IMR-90 (cell line): Measurements from ENCODE around the gene GPT2. TPM values are rescaled to one million over a fixed set of nuclear protein-coding genes. Genes with fewer than 3 reads are reported as not detected.

Experiments
- ATAC-seq: fragments of 200-7000 bp; cut with Tn5 transposase; 2 replicates; pipeline ENCODE4 v1.9.1; 2020; ENCODE audit warnings: low read depth, mild to moderate bottlenecking, moderate library complexity
- BruUV-seq: library from RNA; stranded (reverse); fragments of 400-500 nt; replicated peaks from 2 replicates; lab custom pipeline; 2021; lab: Mats Ljungman, UMichigan
- CTCF ChIA-PET: fragments of 300-600 bp; formaldehyde crosslinking; extraction: SDS; loops from one replicate; lab custom pipeline; 2021; ENCODE audit warnings: antibody characterized with exemption; lab: Yijun Ruan, JAX
- POLR2A ChIA-PET: fragments of 300-600 bp; sonication (Branson Sonifier 250); formaldehyde crosslinking; loops from one replicate; lab custom pipeline; 2022; ENCODE audit warnings: antibody characterized with exemption; ENCODE audit not compliant: unreplicated experiment; lab: Charles Lee
- DNase-seq: peaks from one replicate; pipeline ENCODE4 v3.0.0; 2013
- H2AFZ ChIP-seq: replicated peaks from 2 replicates; pipeline ENCODE3; 2013; ENCODE audit warnings: low read length, mild to moderate bottlenecking; ENCODE audit not compliant: poor library complexity
- H2AK5ac ChIP-seq: 2 replicates; pipeline ENCODE4 v1.6.1; 2013; ENCODE audit warnings: low read depth, low read length, inconsistent platforms
- H2AK9ac ChIP-seq: replicated peaks from 2 replicates; pipeline ENCODE3; 2013; ENCODE audit warnings: mild to moderate bottlenecking, low read depth, low read length, moderate library complexity; ENCODE audit not compliant: poor library complexity
- H2BK120ac ChIP-seq: 2 replicates; pipeline ENCODE4 v1.6.1; 2013; ENCODE audit warnings: low read depth, low read length, inconsistent platforms
- H2BK15ac ChIP-seq: 3 replicates; pipeline ENCODE4 v1.6.1; 2013; ENCODE audit warnings: low read depth, low read length, inconsistent platforms
- H2BK20ac ChIP-seq: 2 replicates; pipeline ENCODE4 v1.6.1; 2013; ENCODE audit warnings: low read depth, mild to moderate bottlenecking, inconsistent platforms, low read length, moderate library complexity
- H2BK5ac ChIP-seq: 2 replicates; pipeline ENCODE4 v1.6.1; 2013; ENCODE audit warnings: mild to moderate bottlenecking, low read depth, low read length, inconsistent platforms; ENCODE audit not compliant: poor library complexity, severe bottlenecking
- H3K14ac ChIP-seq: replicated peaks from 2 replicates; pipeline ENCODE4 v1.6.1; 2013; ENCODE audit warnings: low read depth, low read length, inconsistent platforms
- H3K18ac ChIP-seq: 2 replicates; pipeline ENCODE4 v1.6.1; 2013; ENCODE audit warnings: low read depth, low read length, control low read depth
- H3K23ac ChIP-seq: 2 replicates; pipeline ENCODE4 v1.6.1; 2013; ENCODE audit warnings: low read depth, low read length, inconsistent platforms
- H3K27ac ChIP-seq: 2 replicates; pipeline ENCODE4 v1.5.1; 2013; ENCODE audit warnings: mild to moderate bottlenecking, control low read depth, low read length; ENCODE audit not compliant: insufficient read depth
- H3K27me3 ChIP-seq: 2 replicates; pipeline ENCODE4 v1.6.1; 2013; ENCODE audit warnings: low read length; ENCODE audit not compliant: control insufficient read depth, insufficient read depth
- H3K36me3 ChIP-seq: 2 replicates; pipeline ENCODE4 v1.6.1; 2013; ENCODE audit warnings: low read length, mixed read lengths; ENCODE audit not compliant: control insufficient read depth, insufficient read depth
- H3K4ac ChIP-seq: 2 replicates; pipeline ENCODE4 v1.6.1; 2013; ENCODE audit warnings: low read depth, low read length, inconsistent platforms
- H3K4me1 ChIP-seq: 2 replicates; pipeline ENCODE4 v1.6.1; 2013; ENCODE audit warnings: low read length, mixed read lengths; ENCODE audit not compliant: control insufficient read depth, insufficient read depth
- H3K4me2 ChIP-seq: 2 replicates; pipeline ENCODE4 v1.6.1; 2013; ENCODE audit warnings: low read depth, mild to moderate bottlenecking, control low read depth, low read length, moderate library complexity
- H3K4me3 ChIP-seq: 2 replicates; pipeline ENCODE4 v1.5.1; 2013; ENCODE audit warnings: low read depth, mild to moderate bottlenecking, control low read depth, low read length, moderate library complexity; ENCODE audit not compliant: insufficient read depth
- H3K56ac ChIP-seq: 2 replicates; pipeline ENCODE4 v1.6.1; 2013; ENCODE audit warnings: low read length, inconsistent platforms; ENCODE audit not compliant: insufficient read depth; ENCODE audit errors: extremely low read depth
- H3K79me1 ChIP-seq, 2 experiments: 2 replicates each; pipeline ENCODE4 v1.6.1; 2013; ENCODE audit warnings: low read length in 2 of 2, inconsistent platforms in 1 of 2, low read depth in 1 of 2
- H3K9ac ChIP-seq: 2 replicates; pipeline ENCODE4 v1.6.1; 2013; ENCODE audit warnings: low read depth, low read length, control low read depth
- H3K9me1 ChIP-seq: 2 replicates; pipeline ENCODE4 v1.6.1; 2013; ENCODE audit warnings: low read length, inconsistent platforms; ENCODE audit not compliant: insufficient read depth
- H3K9me3 ChIP-seq: 2 replicates; pipeline ENCODE4 v1.6.1; 2013; ENCODE audit warnings: low read length; ENCODE audit not compliant: control insufficient read depth, insufficient read depth
- H4K20me1 ChIP-seq: 2 replicates; pipeline ENCODE4 v1.6.1; 2013; ENCODE audit warnings: low read length, inconsistent platforms; ENCODE audit not compliant: insufficient read depth
- H4K5ac ChIP-seq: 2 replicates; pipeline ENCODE4 v1.6.1; 2013; ENCODE audit warnings: mild to moderate bottlenecking, low read depth, low read length, control low read depth
- H4K8ac ChIP-seq, 2 experiments: 2 replicates each; pipeline ENCODE4 v1.6.1; 2013; ENCODE audit warnings: low read depth in 2 of 2, low read length in 2 of 2, control low read depth in 1 of 2, inconsistent platforms in 1 of 2
- H4K91ac ChIP-seq: 2 replicates; pipeline ENCODE4 v1.6.1; 2013; ENCODE audit warnings: low read depth, low read length, inconsistent platforms; ENCODE audit not compliant: insufficient read depth
- CEBPB ChIP-seq: IDR thresholded peaks from 2 replicates; pipeline ENCODE4 v1.6.1; 2012; ENCODE audit warnings: low read depth, low read length, improper control_type of control experiment
- CHD1 ChIP-seq: IDR thresholded peaks from 2 replicates; pipeline ENCODE4 v1.6.1; 2012; ENCODE audit warnings: low read depth, low read length, improper control_type of control experiment
- FOS ChIP-seq: fragments of 150-350 bp; IDR thresholded peaks from 2 replicates; pipeline ENCODE4 v1.6.1; 2016; ENCODE audit warnings: low read depth, low read length
- MAZ ChIP-seq: IDR thresholded peaks from 2 replicates; pipeline ENCODE4 v1.6.1; 2012; ENCODE audit warnings: low read depth, mild to moderate bottlenecking, low read length, improper control_type of control experiment, moderate library complexity, borderline replicate concordance
- NFE2L2 ChIP-seq: fragments of 150-350 bp; IDR thresholded peaks from 2 replicates; pipeline ENCODE4 v1.6.1; 2016; ENCODE audit warnings: low read depth, mild to moderate bottlenecking, low read length
- POLR2A ChIP-seq: IDR thresholded peaks from 2 replicates; pipeline ENCODE4 v1.6.1; 2012; ENCODE audit warnings: mild to moderate bottlenecking, low read depth, low read length
- RAD21 ChIP-seq: IDR thresholded peaks from 2 replicates; pipeline ENCODE4 v1.6.1; 2012; ENCODE audit warnings: low read length, improper control_type of control experiment
- RCOR1 ChIP-seq: IDR thresholded peaks from 2 replicates; pipeline ENCODE4 v1.6.1; 2012; ENCODE audit warnings: mild to moderate bottlenecking, low read length, improper control_type of control experiment; ENCODE audit not compliant: insufficient replicate concordance
- RFX5 ChIP-seq: IDR thresholded peaks from 2 replicates; pipeline ENCODE4 v1.8.0; 2012; ENCODE audit warnings: low read depth, mild to moderate bottlenecking, low read length, moderate library complexity
- SMC3 ChIP-seq: fragments of 150-350 bp; IDR thresholded peaks from 2 replicates; pipeline ENCODE4 v1.6.1; 2016; ENCODE audit warnings: low read depth, mild to moderate bottlenecking, antibody characterized with exemption, low read length, moderate library complexity
- WGBS, 2 experiments: methylation state at CpG; one replicate each; pipeline versions ENCODE4 v1.1.5 to v1.1.7; 2013; ENCODE audit warnings: missing lambda C conversion rate in 2 of 2; ENCODE audit not compliant: insufficient read length in 1 of 2; ENCODE audit errors: extremely low coverage in 2 of 2; 5-methylcytosine and 5-hydroxymethylcytosine counted together
- dilution Hi-C: fragments of 300-500 bp; cut with HindIII; formaldehyde crosslinking; loops from one replicate; pipeline ENCODE4 v1.14.3; 2018; ENCODE audit warnings: low sequenced_read_pairs; ENCODE audit not compliant: unreplicated experiment
- in situ Hi-C: fragments of 300-500 bp; cut with MboI; formaldehyde crosslinking; loops from 3 replicates; pipeline ENCODE4 v1.14.3; 2019; ENCODE audit warnings: low sequenced_read_pairs, inconsistent platforms, mixed read lengths
- intact Hi-C: fragments of 100-400 bp; cut with micrococcal nuclease; formaldehyde crosslinking; loops from 2 replicates; pipeline ENCODE4 v1.10.0; 2022
- polyA plus RNA-seq, 3 experiments: library from polyadenylated mRNA; depleted of rRNA; stranded (reverse); fragments of >200 nt; gene quantifications; 2 replicates each; pipeline ENCODE4 v1.2.3, GENCODE V29; 2012; ENCODE audit warnings: low replicate concordance in 1 of 3
- total RNA-seq: library from RNA; depleted of rRNA; stranded (reverse); fragments of >200 nt; gene quantifications from 2 replicates; pipeline ENCODE4 v1.2.3, GENCODE V29; 2012
- TF ChIP-seq, protein P1 (sequence below): fragments of 150-350 bp; IDR thresholded peaks from 2 replicates; pipeline ENCODE4 v1.6.1; 2017; ENCODE audit warnings: mild to moderate bottlenecking, antibody characterized with exemption, low read length, low read depth
- TF ChIP-seq, protein P2 (sequence below): conservative IDR thresholded peaks from 2 replicates; pipeline ENCODE4 v1.5.1; 2012; ENCODE audit warnings: mild to moderate bottlenecking, low read depth, low read length, improper control_type of control experiment
- TF ChIP-seq, protein P3 (sequence below): fragments of 150-350 bp; IDR thresholded peaks from 2 replicates; pipeline ENCODE4 v1.6.1; 2016; ENCODE audit warnings: low read depth, mild to moderate bottlenecking, low read length, moderate library complexity, borderline replicate concordance

GPT2 gene
- total and polyA plus RNA-seq, 2 of the 4 experiments (the other 2 are of a cell fraction), result 26.4 to 31.5 TPM

DNA sequence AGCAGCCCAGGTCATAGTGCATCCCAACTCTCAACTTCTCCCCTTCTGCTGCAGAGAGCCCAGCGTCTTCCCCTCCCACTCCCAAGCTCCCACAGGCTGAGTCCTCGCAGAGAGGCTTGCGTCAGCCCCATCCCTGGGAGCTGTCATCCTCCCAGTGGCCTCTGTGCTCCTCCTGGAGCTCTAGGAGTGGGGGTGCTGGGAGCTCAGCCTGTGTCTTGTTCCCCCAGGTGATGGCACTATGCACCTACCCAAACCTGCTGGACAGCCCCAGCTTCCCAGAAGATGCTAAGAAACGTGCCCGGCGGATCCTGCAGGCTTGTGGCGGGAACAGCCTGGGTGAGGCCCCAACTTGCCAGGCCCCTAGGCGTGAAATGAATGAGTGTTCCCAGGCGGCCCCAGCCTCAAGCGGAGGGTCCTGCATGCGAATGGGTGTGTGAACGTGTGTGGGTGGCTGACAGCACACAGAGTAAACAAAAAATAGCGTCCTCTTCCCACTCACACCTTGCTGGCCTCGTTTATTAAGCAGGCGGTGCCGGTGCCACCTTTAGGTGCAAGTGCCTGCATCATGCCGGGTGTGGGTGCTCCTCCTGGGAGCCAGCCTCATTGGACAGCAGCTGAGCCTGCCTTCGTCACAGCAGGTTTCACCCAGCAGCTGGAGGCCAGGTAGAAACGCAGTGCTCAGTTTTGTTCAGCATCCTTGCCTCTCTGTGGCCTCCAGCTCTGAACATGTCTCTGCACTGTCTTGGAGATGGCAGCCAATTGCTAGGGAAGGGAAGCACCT lies 16.5 kb downstream of the GPT2 start (continued):
- no peak for TF ChIP-seq CHD1

DNA sequence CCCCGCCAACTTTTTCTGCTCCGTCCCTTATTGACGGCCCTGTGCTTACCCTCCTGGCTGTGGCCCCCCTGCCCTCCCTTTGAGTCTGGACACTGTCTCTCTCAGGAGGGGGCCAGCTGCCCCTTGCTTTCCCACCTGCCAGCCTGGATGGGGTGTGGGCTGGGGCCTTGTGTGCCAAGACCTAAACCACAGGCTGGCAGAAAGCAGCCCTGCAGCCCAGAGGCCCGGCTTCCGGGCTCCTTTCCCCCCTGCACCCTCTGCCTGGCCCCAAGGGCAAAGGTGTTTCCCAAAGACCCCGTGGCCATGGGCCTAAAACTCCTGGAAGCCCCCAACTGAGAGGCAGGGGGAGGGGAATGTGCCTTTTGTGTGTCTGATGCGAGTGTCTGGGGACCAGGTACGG lies 17.5 kb downstream of the GPT2 start:
- no peak overlapping the region for H3K56ac ChIP-seq
- no peaks in the 10 kb centered on the region for H3K9me3 ChIP-seq
- H2AFZ ChIP-seq, result no peak overlapping the region
- no peak overlapping the region for H2BK120ac ChIP-seq
- POLR2A ChIA-PET, result no interaction called here
- dilution Hi-C loops (no loop called here), in situ Hi-C loops (no loop called here), intact Hi-C loops (no loop called here)
- no peak overlapping the region for H3K9ac ChIP-seq
- ATAC-seq (no peak), DNase-seq (no peak)
- H2BK5ac ChIP-seq, result no peak overlapping the region
- peaks cover 58% of the 10 kb centered on the region for H3K36me3 ChIP-seq
- no peak overlapping the region for H2AK5ac ChIP-seq
- TF ChIP-seq FOS (no peak), RAD21 (no peak), RCOR1 (no peak), RFX5 (no peak), CHD1 (no peak), NFE2L2 (no peak), MAZ (no peak), POLR2A (no peak), SMC3 (no peak), CEBPB (no peak)
- TF ChIP-seq, protein P1, sequence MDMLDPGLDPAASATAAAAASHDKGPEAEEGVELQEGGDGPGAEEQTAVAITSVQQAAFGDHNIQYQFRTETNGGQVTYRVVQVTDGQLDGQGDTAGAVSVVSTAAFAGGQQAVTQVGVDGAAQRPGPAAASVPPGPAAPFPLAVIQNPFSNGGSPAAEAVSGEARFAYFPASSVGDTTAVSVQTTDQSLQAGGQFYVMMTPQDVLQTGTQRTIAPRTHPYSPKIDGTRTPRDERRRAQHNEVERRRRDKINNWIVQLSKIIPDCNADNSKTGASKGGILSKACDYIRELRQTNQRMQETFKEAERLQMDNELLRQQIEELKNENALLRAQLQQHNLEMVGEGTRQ, result no peak
- TF ChIP-seq, protein P2, sequence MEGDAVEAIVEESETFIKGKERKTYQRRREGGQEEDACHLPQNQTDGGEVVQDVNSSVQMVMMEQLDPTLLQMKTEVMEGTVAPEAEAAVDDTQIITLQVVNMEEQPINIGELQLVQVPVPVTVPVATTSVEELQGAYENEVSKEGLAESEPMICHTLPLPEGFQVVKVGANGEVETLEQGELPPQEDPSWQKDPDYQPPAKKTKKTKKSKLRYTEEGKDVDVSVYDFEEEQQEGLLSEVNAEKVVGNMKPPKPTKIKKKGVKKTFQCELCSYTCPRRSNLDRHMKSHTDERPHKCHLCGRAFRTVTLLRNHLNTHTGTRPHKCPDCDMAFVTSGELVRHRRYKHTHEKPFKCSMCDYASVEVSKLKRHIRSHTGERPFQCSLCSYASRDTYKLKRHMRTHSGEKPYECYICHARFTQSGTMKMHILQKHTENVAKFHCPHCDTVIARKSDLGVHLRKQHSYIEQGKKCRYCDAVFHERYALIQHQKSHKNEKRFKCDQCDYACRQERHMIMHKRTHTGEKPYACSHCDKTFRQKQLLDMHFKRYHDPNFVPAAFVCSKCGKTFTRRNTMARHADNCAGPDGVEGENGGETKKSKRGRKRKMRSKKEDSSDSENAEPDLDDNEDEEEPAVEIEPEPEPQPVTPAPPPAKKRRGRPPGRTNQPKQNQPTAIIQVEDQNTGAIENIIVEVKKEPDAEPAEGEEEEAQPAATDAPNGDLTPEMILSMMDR, result no peak
- TF ChIP-seq, protein P3, sequence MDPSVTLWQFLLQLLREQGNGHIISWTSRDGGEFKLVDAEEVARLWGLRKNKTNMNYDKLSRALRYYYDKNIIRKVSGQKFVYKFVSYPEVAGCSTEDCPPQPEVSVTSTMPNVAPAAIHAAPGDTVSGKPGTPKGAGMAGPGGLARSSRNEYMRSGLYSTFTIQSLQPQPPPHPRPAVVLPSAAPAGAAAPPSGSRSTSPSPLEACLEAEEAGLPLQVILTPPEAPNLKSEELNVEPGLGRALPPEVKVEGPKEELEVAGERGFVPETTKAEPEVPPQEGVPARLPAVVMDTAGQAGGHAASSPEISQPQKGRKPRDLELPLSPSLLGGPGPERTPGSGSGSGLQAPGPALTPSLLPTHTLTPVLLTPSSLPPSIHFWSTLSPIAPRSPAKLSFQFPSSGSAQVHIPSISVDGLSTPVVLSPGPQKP, result no peak
- H3K79me1 ChIP-seq, result peaks cover 11 to 17% of the 10 kb centered on the region in 2 experiments; a peak in 3 of 4 replicates
- H4K20me1 ChIP-seq, result peaks cover 7% of the 10 kb centered on the region
- H2AK9ac ChIP-seq, result no peak overlapping the region
- WGBS, 2 experiments, result no CpG with 5 or more reads among the region's 8 CpGs
- H3K4me1 ChIP-seq, result peaks cover 3% of the 10 kb centered on the region
- no peak overlapping the region for H2BK15ac ChIP-seq
- BruUV-seq, result no TSS peak
- H4K91ac ChIP-seq, result no peak overlapping the region
- no peak overlapping the region for H3K27ac ChIP-seq
- H3K23ac ChIP-seq, result no peak overlapping the region
- no peak overlapping the region for H3K18ac ChIP-seq
- no peak overlapping the region for H3K4me2 ChIP-seq
- no peak overlapping the region for H2BK20ac ChIP-seq
- H3K4me3 ChIP-seq, result no peak overlapping the region
- no peak overlapping the region for H3K4ac ChIP-seq
- no peaks in the 10 kb centered on the region for H3K27me3 ChIP-seq
- no peak overlapping the region for H4K5ac ChIP-seq
- no peak overlapping the region for H4K8ac ChIP-seq
- H3K9me1 ChIP-seq, result peaks cover 7% of the 10 kb centered on the region; the same call in 1 of the 2 replicates
- no peak overlapping the region for H3K14ac ChIP-seq
- CTCF ChIA-PET, result no interaction called here
